Midbrain (tissue), 1 donor: ENCODE data around the gene TYSND1.
A peak's percentile ranks its signal among the peaks of the same experiment; 100 is the strongest.
"Not testable (repeated sequence)": the region's sequence is repeated elsewhere in the genome, so short reads cannot be mapped to it uniquely, and the experiment has no call there.

Source experiments
- DNase-seq: peaks from one replicate; lab custom pipeline; 2025; lab: John Stamatoyannopoulos, UW

Gene TYSND1

GRCh38 chr10:70163448-70163847, 16.9 kb upstream of the TYSND1 start:
- DNase-seq = no peak

- DNase-seq = no peak
Observed at GRCh38 chr10:70162892-70163201, 16.3 kb upstream of the TYSND1 start.

- DNase-seq = no peak
Observed at GRCh38 chr10:70162151-70162891, 15.8 kb upstream of the TYSND1 start.

GRCh38 chr10:70160798-70161197, 14.3 kb upstream of the TYSND1 start:
- no peak for DNase-seq

- not testable (repeated sequence) for DNase-seq
Observed at GRCh38 chr10:70159366-70159765, 12.9 kb upstream of the TYSND1 start.

- DNase-seq = no peak
Observed at GRCh38 chr10:70158113-70158512, 11.6 kb upstream of the TYSND1 start.

- no peak for DNase-seq
Observed at GRCh38 chr10:70155255-70155838, 8.8 kb upstream of the TYSND1 start.

GRCh38 chr10:70148516-70148915, 2.0 kb upstream of the TYSND1 start:
- no peak for DNase-seq

GRCh38 chr10:70147259-70147625, 742 bp upstream of the TYSND1 start:
- DNase-seq = no peak

- peak; percentile 64 for DNase-seq
Observed at GRCh38 chr10:70145666-70146488, 623 bp downstream of the TYSND1 start.

GRCh38 chr10:70145166-70145665, 1.3 kb downstream of the TYSND1 start:
- no peak for DNase-seq

GRCh38 chr10:70144372-70145110, 2.0 kb downstream of the TYSND1 start:
- no peak for DNase-seq

GRCh38 chr10:70142555-70142954, 3.9 kb downstream of the TYSND1 start:
- DNase-seq = no peak

- no peak for DNase-seq
Observed at GRCh38 chr10:70140297-70140696, 6.2 kb downstream of the TYSND1 start.

GRCh38 chr10:70139997-70140250, 6.6 kb downstream of the TYSND1 start:
- DNase-seq = no peak

- DNase-seq = no peak
Observed at GRCh38 chr10:70139151-70139996, 7.1 kb downstream of the TYSND1 start.

- no peak for DNase-seq
Observed at GRCh38 chr10:70137927-70138883, 8.3 kb downstream of the TYSND1 start.

- no peak for DNase-seq
Observed at GRCh38 chr10:70137135-70137534, 9.4 kb downstream of the TYSND1 start.

- DNase-seq = no peak
Observed at GRCh38 chr10:70135684-70136083, 10.8 kb downstream of the TYSND1 start.

- no peak for DNase-seq
Observed at GRCh38 chr10:70135046-70135445, 11.5 kb downstream of the TYSND1 start.
